Upper lobe of left lung (tissue), 6 donors: ENCODE data around the gene DMAP1. TPM values are rescaled to one million over a fixed set of nuclear protein-coding genes. Genes with fewer than 3 reads are reported as not detected.

Experiments
- ATAC-seq, 2 donors: fragments of 200-7000 bp; cut with Tn5 transposase; one replicate each; pipeline ENCODE4 v1.9.1; 2022; ENCODE audit warnings: mild to moderate bottlenecking in 2 of 2, moderate library complexity in 2 of 2; ENCODE audit not compliant: low FRiP score in 2 of 2
- DNase-seq, 2 donors: peaks; one replicate each; pipeline ENCODE4 v3.0.0-alpha.2; 2019 to 2020
- H3K27ac ChIP-seq, 4 donors: fragments of 200-600 bp; sonication (generic); one replicate each; pipeline ENCODE4 v1.5.1; 2016 to 2019
- H3K27me3 ChIP-seq, 4 donors: fragments of 200-600 bp; sonication (generic); one replicate each; pipeline ENCODE4 v1.5.1; 2017 to 2019
- H3K36me3 ChIP-seq, 4 donors: fragments of 200-600 bp; sonication (generic); one replicate each; pipeline ENCODE4 v1.5.1; 2016 to 2019
- H3K4me1 ChIP-seq, 4 donors: fragments of 200-600 bp; sonication (generic); one replicate each; pipeline ENCODE4 v1.5.1; 2018 to 2019
- H3K4me3 ChIP-seq, 4 donors: fragments of 200-600 bp; sonication (generic); one replicate each; pipeline ENCODE4 v1.5.1; 2017 to 2019; ENCODE audit warnings: mild to moderate bottlenecking in 2 of 4, moderate library complexity in 1 of 4
- H3K9me3 ChIP-seq, 4 donors: fragments of 200-600 bp; sonication (generic); one replicate each; pipeline ENCODE4 v1.5.1; 2018 to 2019
- CTCF ChIP-seq, 6 experiments: fragments of 450-650 bp in 4 of 6; fragments of 200-600 bp in 2 of 6; sonication (generic) in 2 of 6; IDR thresholded peaks; one replicate each; pipeline ENCODE4 v1.5.1; 2016 to 2019; ENCODE audit warnings: antibody characterized with exemption in 6 of 6
- EP300 ChIP-seq, 4 donors: sonication (generic); formaldehyde crosslinking; IDR thresholded peaks; one replicate each; pipeline ENCODE4 v1.5.1; 2017; ENCODE audit warnings: antibody characterized with exemption in 4 of 4, control low read depth in 2 of 4
- POLR2A ChIP-seq, 4 donors: fragments of 450-650 bp; IDR thresholded peaks; one replicate each; pipeline ENCODE4 v1.5.1; 2016 to 2017; ENCODE audit warnings: antibody characterized with exemption in 4 of 4, mild to moderate bottlenecking in 2 of 4
- POLR2AphosphoS5 ChIP-seq, 2 donors: sonication (generic); formaldehyde crosslinking; IDR thresholded peaks; one replicate each; pipeline ENCODE4 v1.5.1; 2017; ENCODE audit warnings: antibody characterized with exemption in 2 of 2
- WGBS, 2 donors: methylation state at CpG; one replicate each; pipeline ENCODE4 v1.1.5; 2017 to 2018; 5-methylcytosine and 5-hydroxymethylcytosine counted together
- total RNA-seq, 6 donors: library from RNA; depleted of rRNA in 4 of 6; stranded (reverse); fragments of >200 nt in 4 of 6; gene quantifications; one replicate each; pipeline versions ENCODE4 v1.1.0 to v1.2.1, GENCODE V29; 2016 to 2021
- donor health status: DM: no; HTN: no; CAD: no; lungs with moderate emphysema.
- donor health status: DM: no; HTN: yes; CAD: no; lungs with severe emphysema.

Gene DMAP1
- total RNA-seq, 6 donors from 2014 or later = 32.1 to 236 (median 39.7) TPM

- Histone ChIP-seq H3K27me3 (no peaks in the 10 kb centered on the region), H3K36me3 (peaks cover 0 to 13% (median 4%) of the 10 kb centered on the region in 4 donors), H3K4me1 (no peaks in the 10 kb centered on the region), H3K9me3 (no peaks in the 10 kb centered on the region), H3K27ac (no peak overlapping the region), H3K4me3 (no peak overlapping the region)
- WGBS, 2 donors = 97 to 100% methylated on average over 2 of the region's 2 CpGs
- no peak for DNase-seq
- no peak for ATAC-seq
- TF ChIP-seq EP300 (IDR thresholded peaks at IDR 0.05) (no peak), POLR2A (IDR thresholded peaks at IDR 0.05) (no peak), CTCF (IDR thresholded peaks at IDR 0.05) (no peak), POLR2AphosphoS5 (IDR thresholded peaks at IDR 0.05) (no peak)
Observed at GRCh38 chr1:44246806-44247205, 33.5 kb downstream of the DMAP1 start.

- TF ChIP-seq CTCF (IDR thresholded peaks at IDR 0.05) = no peak
- 85% methylated on average over 7 of the region's 7 CpGs for WGBS, 2 donors
- H3K27me3 ChIP-seq = no peaks in the 10 kb centered on the region
- H3K9me3 ChIP-seq = no peaks in the 10 kb centered on the region
- ATAC-seq (no peak), DNase-seq (no peak)
- no peak overlapping the region for H3K27ac ChIP-seq
- no peak overlapping the region for H3K4me3 ChIP-seq
- H3K4me1 ChIP-seq = no peaks in the 10 kb centered on the region
- peaks cover 0 to 9% (median 0%) of the 10 kb centered on the region in 4 donors for H3K36me3 ChIP-seq
Observed at GRCh38 chr1:44249543-44249942, 36.3 kb downstream of the DMAP1 start.

- DNase-seq (peak in 1 of 2 donors; percentile 62), ATAC-seq (no peak)
- WGBS, 2 donors = 75 to 86% methylated on average over 31 to 33 of the region's 33 CpGs
- Histone ChIP-seq H3K4me3 (no peak overlapping the region), H3K27me3 (no peaks in the 10 kb centered on the region), H3K4me1 (no peaks in the 10 kb centered on the region), H3K36me3 (peaks cover 0 to 9% (median 0%) of the 10 kb centered on the region in 4 donors), H3K27ac (no peak overlapping the region), H3K9me3 (no peaks in the 10 kb centered on the region)
- no peak for TF ChIP-seq CTCF (IDR thresholded peaks at IDR 0.05)
- TF ChIP-seq EP300 (IDR thresholded peaks at IDR 0.05) = no peak
- TF ChIP-seq POLR2A (IDR thresholded peaks at IDR 0.05) = no peak
- no peak for TF ChIP-seq POLR2AphosphoS5 (IDR thresholded peaks at IDR 0.05)
Observed at GRCh38 chr1:44250068-44250781, 37.0 kb downstream of the DMAP1 start.

GRCh38 chr1:44251486-44251885, 38.2 kb downstream of the DMAP1 start:
- WGBS, 2 donors = 76 to 95% methylated on average over 1 of the region's 1 CpG
- no peak overlapping the region for H3K4me3 ChIP-seq
- H3K27ac ChIP-seq = no peak overlapping the region
- H3K4me1 ChIP-seq = no peaks in the 10 kb centered on the region
- H3K36me3 ChIP-seq = peaks cover 0 to 12% (median under 1%) of the 10 kb centered on the region in 4 donors
- no peak for TF ChIP-seq POLR2A (IDR thresholded peaks at IDR 0.05)
- TF ChIP-seq EP300 (IDR thresholded peaks at IDR 0.05) = no peak
- no peak for TF ChIP-seq POLR2AphosphoS5 (IDR thresholded peaks at IDR 0.05)
- no peak for TF ChIP-seq CTCF (IDR thresholded peaks at IDR 0.05)
- no peaks in the 10 kb centered on the region for H3K9me3 ChIP-seq
- ATAC-seq (no peak), DNase-seq (no peak)
- H3K27me3 ChIP-seq = no peaks in the 10 kb centered on the region
